Measurements from ENCODE around the gene TRNT1.

Gene TRNT1

GRCh38 chr3:3126477-3127431, at the start of gene TRNT1:
TRNT1 (plus strand) TSS chr3:3126940; CDS start chr3:3129041, 2,101 bp downstream.
- peak; percentile 91 to 94 for DNase-seq (ENCODE audit: low read depth in 2 of 2, low spot score in 1 of 2)

- no peak for DNase-seq (ENCODE audit: low read depth in 2 of 2, low spot score in 1 of 2)
Measured at GRCh38 chr3:3080309-3080708, 46.4 kb upstream of the TRNT1 start.

GRCh38 chr3:3081381-3082233, 45.1 kb upstream of the TRNT1 start:
- no peak for DNase-seq (ENCODE audit: low read depth in 2 of 2, low spot score in 1 of 2)

GRCh38 chr3:3082234-3082924, 44.4 kb upstream of the TRNT1 start:
- no peak for DNase-seq (ENCODE audit: low read depth in 2 of 2, low spot score in 1 of 2)

- DNase-seq (ENCODE audit: low read depth in 2 of 2, low spot score in 1 of 2) = no peak
Measured at GRCh38 chr3:3084890-3085289, 41.9 kb upstream of the TRNT1 start.

- no peak for DNase-seq (ENCODE audit: low read depth in 2 of 2, low spot score in 1 of 2)
Measured at GRCh38 chr3:3085782-3086181, 41.0 kb upstream of the TRNT1 start.

GRCh38 chr3:3086239-3086638, 40.5 kb upstream of the TRNT1 start:
- no peak for DNase-seq (ENCODE audit: low read depth in 2 of 2, low spot score in 1 of 2)

- no peak for DNase-seq (ENCODE audit: low read depth in 2 of 2, low spot score in 1 of 2)
Measured at GRCh38 chr3:3087279-3087678, 39.5 kb upstream of the TRNT1 start.

- no peak for DNase-seq (ENCODE audit: low read depth in 2 of 2, low spot score in 1 of 2)
Measured at GRCh38 chr3:3087716-3088465, 38.8 kb upstream of the TRNT1 start.

- DNase-seq (ENCODE audit: low read depth in 2 of 2, low spot score in 1 of 2) = no peak
Measured at GRCh38 chr3:3089017-3089416, 37.7 kb upstream of the TRNT1 start.

GRCh38 chr3:3097958-3098357, 28.8 kb upstream of the TRNT1 start:
- no peak for DNase-seq (ENCODE audit: low read depth in 2 of 2, low spot score in 1 of 2)

- DNase-seq (ENCODE audit: low read depth in 2 of 2, low spot score in 1 of 2) = no peak
Measured at GRCh38 chr3:3101660-3102458, 24.9 kb upstream of the TRNT1 start.

GRCh38 chr3:3102751-3103150, 24.0 kb upstream of the TRNT1 start:
- DNase-seq (ENCODE audit: low read depth in 2 of 2, low spot score in 1 of 2) = no peak

GRCh38 chr3:3105246-3105645, 21.5 kb upstream of the TRNT1 start:
- DNase-seq (ENCODE audit: low read depth in 2 of 2, low spot score in 1 of 2) = no peak

GRCh38 chr3:3105815-3106214, 20.9 kb upstream of the TRNT1 start:
- no peak for DNase-seq (ENCODE audit: low read depth in 2 of 2, low spot score in 1 of 2)

- DNase-seq (ENCODE audit: low read depth in 2 of 2, low spot score in 1 of 2) = no peak
Measured at GRCh38 chr3:3107181-3107580, 19.6 kb upstream of the TRNT1 start.

- DNase-seq (ENCODE audit: low read depth in 2 of 2, low spot score in 1 of 2) = no peak
Measured at GRCh38 chr3:3107858-3108257, 18.9 kb upstream of the TRNT1 start.

- no peak for DNase-seq (ENCODE audit: low read depth in 2 of 2, low spot score in 1 of 2)
Measured at GRCh38 chr3:3109407-3110298, 17.1 kb upstream of the TRNT1 start.

- no peak for DNase-seq (ENCODE audit: low read depth in 2 of 2, low spot score in 1 of 2)
Measured at GRCh38 chr3:3110299-3110630, 16.5 kb upstream of the TRNT1 start, which contains the start of gene IL5RA. IL5RA (minus strand) TSS chr3:3110374; CDS start chr3:3104984, 5,390 bp downstream.

All from stimulated activated CD8-positive, alpha-beta memory T cell treated with anti-CD3 and anti-CD28 coated beads, Interleukin-4, amount 100 ng/mL, for 1 hour (primary cell).